Measurements from ENCODE around the gene C6orf120.

The C6orf120 gene

GRCh38 chr6:169725125-169726048 lies 23.5 kb downstream of the C6orf120 start:
- no peak for DNase-seq (ENCODE audit: low read depth in 2 of 2)

DNA sequence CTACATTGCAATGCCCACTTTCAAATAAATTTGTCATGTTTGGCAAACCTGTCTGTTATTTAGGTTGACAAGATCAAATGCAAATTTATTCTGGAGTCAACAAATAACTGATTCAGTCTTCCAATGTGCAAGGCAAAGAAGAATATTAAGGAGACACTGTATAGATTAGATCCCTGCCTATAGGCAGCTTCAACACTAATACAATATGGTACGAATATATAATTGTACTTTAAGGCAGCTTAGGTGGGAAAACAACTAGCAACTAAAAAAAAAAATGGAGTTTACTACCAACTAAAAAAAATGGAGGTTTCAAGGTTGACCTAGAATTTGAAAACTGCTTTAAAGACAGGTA lies 24.1 kb downstream of the C6orf120 start:
- no peak for DNase-seq (ENCODE audit: low read depth in 2 of 2)

GRCh38 chr6:169726963-169727362 lies 25.0 kb downstream of the C6orf120 start:
- no peak for DNase-seq (ENCODE audit: low read depth in 2 of 2)

- no peak for DNase-seq (ENCODE audit: low read depth in 2 of 2)
Observed at GRCh38 chr6:169729961-169730360, 28.0 kb downstream of the C6orf120 start.

DNA sequence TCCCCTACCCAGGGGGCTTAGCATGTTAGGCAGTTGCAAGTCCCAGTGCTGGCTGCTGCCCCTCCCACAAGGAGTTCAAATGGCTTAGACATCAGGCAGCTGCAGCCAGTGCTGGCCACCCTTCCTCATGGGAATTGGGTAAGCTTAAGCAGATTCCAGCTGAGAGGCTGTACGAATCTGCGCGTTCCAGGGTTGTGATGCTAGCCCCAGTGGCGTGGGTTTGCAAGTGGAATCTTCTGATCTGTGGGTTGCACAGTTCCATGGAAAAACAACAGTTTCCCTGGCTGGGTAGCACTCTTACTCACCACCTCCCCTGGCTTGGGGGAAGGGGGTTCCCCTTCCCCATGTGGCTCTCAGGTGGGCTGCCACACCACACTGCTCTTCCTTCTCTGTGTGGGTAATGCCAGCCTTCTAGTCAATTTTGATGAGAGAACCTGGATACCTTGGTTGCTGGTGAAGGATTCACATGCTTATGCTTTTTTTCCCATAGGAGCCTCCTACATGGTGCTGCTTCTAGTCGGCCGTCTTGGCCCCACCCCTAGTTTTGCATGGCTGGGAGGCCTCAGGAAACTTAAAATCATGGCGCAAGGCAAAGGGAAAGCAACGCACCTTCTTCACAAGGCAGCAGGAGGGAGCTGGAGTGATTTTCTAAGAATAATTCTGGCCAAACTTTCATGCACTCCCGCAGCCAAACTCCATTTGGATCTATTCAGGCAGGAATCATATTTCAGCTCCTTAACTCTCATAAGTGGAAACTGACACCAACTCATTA lies 36.5 kb downstream of the C6orf120 start:
- no peak for DNase-seq (ENCODE audit: low read depth in 2 of 2)

DNA sequence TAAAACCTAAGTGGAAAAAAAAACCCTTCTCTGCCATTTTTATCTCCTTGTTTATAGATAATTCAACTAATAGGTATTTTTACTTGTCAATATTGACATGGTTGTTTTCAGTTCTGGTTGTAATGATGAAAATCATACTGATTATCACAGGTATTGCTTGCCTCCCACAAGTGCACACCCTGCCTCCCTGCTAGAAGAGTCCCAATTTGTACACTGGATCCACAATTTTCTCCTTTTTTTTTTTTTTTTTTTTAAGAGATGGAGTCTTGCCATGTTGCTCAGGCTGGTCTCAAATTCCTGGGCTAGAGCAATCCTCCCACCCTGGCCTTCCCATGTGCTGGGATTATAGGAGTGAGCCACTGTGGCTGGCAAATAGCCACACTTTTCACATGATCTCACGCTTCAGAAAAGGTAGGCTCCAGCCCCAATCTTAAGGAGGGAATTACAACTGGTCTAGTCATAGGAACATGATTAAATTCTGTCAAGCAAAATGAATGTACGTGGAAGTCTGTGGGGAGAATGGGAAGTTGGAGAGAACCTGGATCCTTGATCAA lies 37.1 kb downstream of the C6orf120 start:
- DNase-seq (ENCODE audit: low read depth in 2 of 2), result no peak

DNA sequence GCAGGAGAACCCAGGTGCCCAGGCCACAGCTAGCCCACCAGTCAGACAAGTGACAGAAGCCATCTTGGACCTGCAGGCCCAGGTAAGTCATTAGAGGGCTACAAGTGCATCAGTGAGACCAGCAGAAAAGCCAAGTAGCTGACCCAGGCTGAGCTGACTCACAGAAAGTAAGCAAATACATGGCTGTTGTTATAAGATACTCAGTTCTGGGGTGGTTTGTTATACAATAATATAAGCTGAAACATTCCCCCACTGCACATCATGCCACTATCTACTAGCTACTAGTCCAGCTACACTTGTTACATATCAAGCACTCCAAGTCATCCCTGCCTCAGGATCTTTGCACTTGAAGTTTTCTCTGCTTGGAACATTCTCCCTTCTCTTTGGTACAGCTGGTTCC lies 39.4 kb downstream of the C6orf120 start:
- no peak for DNase-seq (ENCODE audit: low read depth in 2 of 2)

DNA sequence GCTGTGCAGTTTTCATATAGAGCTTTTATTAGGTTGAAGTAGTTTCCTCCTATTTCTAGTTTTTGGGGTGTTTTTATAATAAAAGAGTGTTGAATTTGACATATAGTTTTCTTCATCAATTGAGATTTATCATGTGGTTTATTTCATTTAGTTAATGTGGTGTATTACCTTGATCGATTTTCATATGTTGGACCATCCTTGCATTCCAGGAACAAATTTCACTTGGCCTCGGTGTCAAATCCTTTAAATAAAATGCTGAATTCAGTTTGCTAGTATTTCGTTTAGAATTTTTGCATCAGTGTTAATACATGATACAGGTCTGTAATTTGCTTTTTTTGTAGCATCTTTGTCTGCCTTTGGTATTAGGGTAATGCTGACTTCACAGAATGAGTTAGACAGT lies 43.5 kb downstream of the C6orf120 start:
- DNase-seq (ENCODE audit: low read depth in 2 of 2), result no peak

GRCh38 chr6:169746556-169746955 lies 44.6 kb downstream of the C6orf120 start:
- no peak for DNase-seq (ENCODE audit: low read depth in 2 of 2)

GRCh38 chr6:169751242-169752073 lies 49.5 kb downstream of the C6orf120 start, which contains the start of the genes DYNLT2 and ERMARD:
Gene DYNLT2 (minus strand): TSS chr6:169751572. CDS start chr6:169751458, 114 bp downstream.
Gene ERMARD (plus strand): TSS chr6:169751622. CDS start chr6:169751658, 36 bp downstream.
- peak; percentile 86 to 89 for DNase-seq (ENCODE audit: low read depth in 2 of 2)

DNA sequence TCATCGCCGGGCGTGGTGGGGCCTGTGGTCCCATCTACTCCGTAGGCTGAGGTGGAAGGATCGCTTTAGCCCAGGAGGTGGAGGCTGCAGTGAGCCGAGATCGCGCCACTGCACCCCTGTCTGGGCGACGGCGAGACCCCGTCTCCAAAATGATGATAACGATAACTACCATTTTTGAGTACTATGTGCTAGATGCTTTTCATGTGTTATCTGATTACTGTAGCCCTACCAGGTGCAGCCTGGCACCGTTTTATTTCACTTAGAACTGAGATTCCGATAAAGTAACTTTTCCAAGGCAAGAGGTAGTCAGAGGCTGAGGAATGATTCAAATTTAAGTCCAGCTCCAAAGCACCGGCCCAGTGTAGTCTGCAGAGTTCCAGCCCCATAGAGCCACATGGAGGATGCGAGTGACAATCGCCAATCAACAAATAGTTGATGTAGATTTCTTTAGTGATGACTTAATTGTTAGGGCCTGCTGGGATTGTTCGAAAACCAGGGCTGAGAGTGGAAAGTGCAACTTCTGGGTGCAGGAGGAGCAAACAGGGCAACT lies 50.2 kb downstream of the C6orf120 start:
- no peak for DNase-seq (ENCODE audit: low read depth in 2 of 2)

Measured in stimulated activated CD8-positive, alpha-beta memory T cell treated with anti-CD3 and anti-CD28 coated beads, Interleukin-15, amount 100 ng/mL, for 4 hours (primary cell).